ENCODE measurements around the gene TMEM135.
"Not testable (repeated sequence)": the region's sequence is repeated elsewhere in the genome, so short reads cannot be mapped to it uniquely, and the experiment has no call there.

TMEM135 gene

GRCh38 chr11:87263979-87264378 lies 226.2 kb downstream of the TMEM135 start:
- DNase-seq, result no peak

- DNase-seq, result no peak
These were observed 227.4 kb downstream of the TMEM135 start for GRCh38 chr11:87265132-87265531.

- DNase-seq, result no peak
These were observed 228.2 kb downstream of the TMEM135 start for GRCh38 chr11:87265979-87266378.

- DNase-seq, result no peak
These were observed 229.0 kb downstream of the TMEM135 start for GRCh38 chr11:87266751-87267150.

GRCh38 chr11:87271951-87272350 lies 234.2 kb downstream of the TMEM135 start:
- DNase-seq, result not testable (repeated sequence)

- DNase-seq, result no peak
These were observed 237.4 kb downstream of the TMEM135 start for GRCh38 chr11:87275176-87275575.

GRCh38 chr11:87280143-87280542 lies 242.4 kb downstream of the TMEM135 start:
- DNase-seq, result no peak

- no peak for DNase-seq
These were observed 243.8 kb downstream of the TMEM135 start for GRCh38 chr11:87281496-87281895.

GRCh38 chr11:87284306-87284705 lies 246.6 kb downstream of the TMEM135 start:
- no peak for DNase-seq

- DNase-seq, result not testable (repeated sequence)
These were observed 247.9 kb downstream of the TMEM135 start for GRCh38 chr11:87285674-87286073.

GRCh38 chr11:87286338-87286737 lies 248.6 kb downstream of the TMEM135 start:
- no peak for DNase-seq

- no peak for DNase-seq
These were observed 252.7 kb downstream of the TMEM135 start for GRCh38 chr11:87290304-87290922.

GRCh38 chr11:87292598-87292997 lies 254.9 kb downstream of the TMEM135 start:
- DNase-seq, result no peak

- DNase-seq, result no peak
These were observed 257.5 kb downstream of the TMEM135 start for GRCh38 chr11:87295237-87295636.

- DNase-seq, result no peak
These were observed 258.9 kb downstream of the TMEM135 start for GRCh38 chr11:87296627-87297026.

- no peak for DNase-seq
These were observed 260.4 kb downstream of the TMEM135 start for GRCh38 chr11:87298155-87298554.

- DNase-seq, result no peak
These were observed 261.3 kb downstream of the TMEM135 start for GRCh38 chr11:87299041-87299481.

GRCh38 chr11:87300640-87301380 lies 263.1 kb downstream of the TMEM135 start:
- no peak for DNase-seq

- no peak for DNase-seq
These were observed 264.2 kb downstream of the TMEM135 start for GRCh38 chr11:87301785-87302540.

GRCh38 chr11:87304412-87304811 lies 266.7 kb downstream of the TMEM135 start:
- no peak for DNase-seq

GRCh38 chr11:87306262-87306851 lies 268.6 kb downstream of the TMEM135 start:
- no peak for DNase-seq

- DNase-seq, result no peak
These were observed 269.4 kb downstream of the TMEM135 start for GRCh38 chr11:87307101-87307500.

- DNase-seq, result no peak
These were observed 277.5 kb downstream of the TMEM135 start for GRCh38 chr11:87315229-87315628.

Data from activated CD4-positive, alpha-beta T cell treated with anti-CD3 and anti-CD28 coated beads, Interleukin-2, amount 50 U/mL, for 48 hours (primary cell).